Ishikawa (cell line): ENCODE data around the gene SLC38A9.

Source experiments
- CEBPB ChIP-seq: IDR thresholded peaks from 2 replicates; pipeline ENCODE4 v1.6.1; 2012
- EGR1 ChIP-seq: IDR thresholded peaks from 2 replicates; pipeline ENCODE4 v1.6.1; 2012
- EP300 ChIP-seq: IDR thresholded peaks from 2 replicates; pipeline ENCODE4 v1.6.1; 2012; ENCODE audit warnings: borderline replicate concordance
- NFIC ChIP-seq: IDR thresholded peaks from 2 replicates; pipeline ENCODE4 v1.6.1; 2012
- TCF12 ChIP-seq: IDR thresholded peaks from 2 replicates; pipeline ENCODE4 v1.6.1; 2012; ENCODE audit warnings: low read depth
- TEAD4 ChIP-seq: IDR thresholded peaks from 2 replicates; pipeline ENCODE4 v1.6.1; 2012
- YY1 ChIP-seq: IDR thresholded peaks from 2 replicates; pipeline ENCODE4 v1.6.1; 2012; ENCODE audit warnings: low read depth
- ZBTB7A ChIP-seq: IDR thresholded peaks from 2 replicates; pipeline ENCODE4 v1.6.1; 2012; ENCODE audit warnings: low read depth
- TF ChIP-seq, protein P1 (sequence below): IDR thresholded peaks from 2 replicates; pipeline ENCODE4 v1.6.1; 2012

DNA sequence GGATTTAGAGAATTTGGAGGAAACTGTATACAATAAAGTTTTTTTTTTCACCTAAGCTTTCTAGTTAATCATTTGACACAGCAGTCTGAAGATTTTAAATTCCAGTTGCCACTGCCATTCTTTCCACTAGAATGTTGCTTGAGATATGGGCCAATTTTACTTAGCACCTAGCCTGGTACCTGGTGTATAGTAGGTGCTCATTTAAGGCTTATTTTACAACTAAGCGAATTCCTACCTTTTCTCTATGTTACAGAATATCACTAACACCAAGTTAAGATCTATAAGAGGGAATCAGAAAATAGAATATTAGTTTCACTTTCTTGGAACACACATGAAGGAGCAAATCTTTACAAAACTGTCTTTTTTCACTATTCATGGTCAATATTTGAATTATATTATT, 22.5 kb upstream of the SLC38A9 start:
- TF ChIP-seq TEAD4 (no peak), NFIC (no peak), EP300 (no peak), YY1 (no peak), TCF12 (no peak), CEBPB (no peak), ZBTB7A (no peak), EGR1 (no peak)
- TF ChIP-seq, protein P1, sequence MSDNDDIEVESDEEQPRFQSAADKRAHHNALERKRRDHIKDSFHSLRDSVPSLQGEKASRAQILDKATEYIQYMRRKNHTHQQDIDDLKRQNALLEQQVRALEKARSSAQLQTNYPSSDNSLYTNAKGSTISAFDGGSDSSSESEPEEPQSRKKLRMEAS, result no peak
